Endothelial cell of umbilical vein (primary cell): ENCODE data around the gene TSPAN18. TPM values are rescaled to one million over a fixed set of nuclear protein-coding genes. Genes with fewer than 3 reads are reported as not detected.

Experiments
- BruUV-seq: library from RNA; stranded (reverse); fragments of 400-500 nt; replicated peaks from 2 replicates; lab custom pipeline; 2021; lab: Mats Ljungman, UMichigan
- CTCF ChIA-PET: fragments of 300-600, 350-600 bp; sonication (Branson Sonifier 250); formaldehyde crosslinking; loops from one replicate; lab custom pipeline; 2021; ENCODE audit warnings: antibody characterized with exemption, inconsistent platforms; lab: Charles Lee
- POLR2A ChIA-PET: fragments of 300-600, 350-600 bp; sonication (Branson Sonifier 250); formaldehyde crosslinking; loops from one replicate; lab custom pipeline; 2021; ENCODE audit warnings: antibody characterized with exemption, inconsistent platforms; lab: Charles Lee
- DNase-seq: peaks from one replicate; pipeline ENCODE4 v3.0.0-alpha.2; 2011; ENCODE audit warnings: low read depth, low spot score
- FAIRE-seq: peaks from 2 replicates; lab custom pipeline; 2011; peaks lifted over from hg19 to GRCh38; lab: Jason Lieb, UNC
- H2AFZ ChIP-seq: 2 replicates; pipeline ENCODE4 v1.6.0; 2012; ENCODE audit warnings: low read depth, low read length, control low read depth, inconsistent platforms
- H3K27ac ChIP-seq: 2 replicates; pipeline ENCODE4 v1.5.1; 2011; ENCODE audit warnings: low read depth, mild to moderate bottlenecking, control low read depth, low read length, moderate library complexity; ENCODE audit not compliant: insufficient read depth
- H3K27me3 ChIP-seq, 2 experiments: 2 replicates each; pipeline versions ENCODE4 v1.6.0 to v1.6.1; 2011; ENCODE audit warnings: low read length in 2 of 2, mixed read lengths in 1 of 2; ENCODE audit not compliant: control insufficient read depth in 2 of 2, insufficient read depth in 2 of 2
- H3K36me3 ChIP-seq, 2 experiments: 2 replicates in 1 of 2; 3 replicates in 1 of 2; pipeline ENCODE4 v1.5.1; 2011; ENCODE audit warnings: low read length in 2 of 2, mild to moderate bottlenecking in 1 of 2, moderate library complexity in 1 of 2; ENCODE audit not compliant: control insufficient read depth in 2 of 2, insufficient read depth in 2 of 2; ENCODE audit errors: extremely low read depth in 1 of 2
- H3K4me1 ChIP-seq: 3 replicates; pipeline ENCODE4 v1.5.1; 2011; ENCODE audit warnings: mild to moderate bottlenecking, low read length; ENCODE audit not compliant: control insufficient read depth, insufficient read depth; ENCODE audit errors: extremely low read depth
- H3K4me2 ChIP-seq: 2 replicates; pipeline ENCODE4 v1.6.1; 2011; ENCODE audit warnings: low read length, control low read depth, mixed read lengths; ENCODE audit not compliant: insufficient read depth
- H3K4me3 ChIP-seq, 3 experiments: fragments of 200-600 bp in 1 of 3; sonication (generic), shearing (Covaris generic) in 1 of 3; replicated peaks in 1 of 3; 2 replicates each; pipeline ENCODE4 v1.5.1; 2011 to 2016; ENCODE audit warnings: control low read depth in 3 of 3, low read length in 3 of 3, mild to moderate bottlenecking in 2 of 3, inconsistent platforms in 1 of 3, low read depth in 1 of 3, moderate library complexity in 1 of 3; ENCODE audit not compliant: insufficient read depth in 1 of 3
- H3K79me2 ChIP-seq: 2 replicates; pipeline ENCODE4 v1.6.0; 2012; ENCODE audit warnings: low read length, inconsistent platforms; ENCODE audit not compliant: control insufficient read depth, insufficient read depth
- H3K9ac ChIP-seq: replicated peaks from 2 replicates; pipeline ENCODE3; 2011; ENCODE audit warnings: low read length, control low read depth; ENCODE audit not compliant: insufficient read depth; ENCODE audit errors: extremely low read depth
- H3K9me1 ChIP-seq: replicated peaks from 3 replicates; pipeline ENCODE4 v1.6.0; 2011; ENCODE audit warnings: mild to moderate bottlenecking, low read length; ENCODE audit not compliant: control insufficient read depth, insufficient read depth; ENCODE audit errors: extremely low read depth
- H3K9me3 ChIP-seq: replicated peaks from 2 replicates; pipeline ENCODE4 v1.5.1; 2012; ENCODE audit warnings: low read length, inconsistent platforms; ENCODE audit not compliant: control insufficient read depth, insufficient read depth
- H4K20me1 ChIP-seq: replicated peaks from 2 replicates; pipeline ENCODE3; 2011; ENCODE audit warnings: mild to moderate bottlenecking, low read length; ENCODE audit not compliant: control insufficient read depth, insufficient read depth; ENCODE audit errors: extremely low read depth
- EZH2 ChIP-seq: IDR thresholded peaks from 2 replicates; pipeline ENCODE4 v1.6.1; 2012; ENCODE audit warnings: borderline replicate concordance, low read depth, mild to moderate bottlenecking, moderate library complexity, low read length, inconsistent platforms; ENCODE audit not compliant: severe bottlenecking
- FOS ChIP-seq: IDR thresholded peaks from 2 replicates; pipeline ENCODE4 v1.6.1; 2011; ENCODE audit warnings: mild to moderate bottlenecking, low read length, moderate library complexity, borderline replicate concordance; ENCODE audit not compliant: insufficient read depth
- GATA2 ChIP-seq: IDR thresholded peaks from 2 replicates; pipeline ENCODE4 v1.7.0; 2011; ENCODE audit warnings: low read depth, mild to moderate bottlenecking, moderate library complexity, mixed read lengths, low read length; ENCODE audit not compliant: insufficient read length, insufficient read depth
- JUN ChIP-seq: IDR thresholded peaks from 2 replicates; pipeline ENCODE4 v1.6.1; 2011; ENCODE audit warnings: borderline replicate concordance, low read depth; ENCODE audit not compliant: insufficient read length, insufficient read depth
- MAX ChIP-seq: IDR thresholded peaks from 2 replicates; pipeline ENCODE4 v1.6.1; 2011; ENCODE audit not compliant: insufficient read depth, insufficient read length
- MYC ChIP-seq: IDR thresholded peaks from one replicate; pipeline ENCODE4 v1.6.1; 2011; ENCODE audit warnings: mild to moderate bottlenecking, low read depth, low read length
- POLR2A ChIP-seq: IDR thresholded peaks from 2 replicates; pipeline ENCODE4 v1.6.1; 2012; ENCODE audit warnings: low read depth, mild to moderate bottlenecking, control low read depth, low read length
- POLR2AphosphoS5 ChIP-seq: IDR thresholded peaks from 2 replicates; pipeline ENCODE4 v1.6.1; 2012; ENCODE audit warnings: low read depth, mild to moderate bottlenecking, control low read depth, low read length, moderate library complexity; ENCODE audit not compliant: insufficient read depth
- dilution Hi-C: fragments of 300-500 bp; cut with MboI; formaldehyde crosslinking; loops from one replicate; pipeline ENCODE4 v1.15.0; 2019; ENCODE audit warnings: low sequenced_read_pairs; ENCODE audit not compliant: extremely low pct_ligation_motif_present
- intact Hi-C: fragments of 100-400 bp; cut with micrococcal nuclease; formaldehyde crosslinking; loops from one replicate; pipeline ENCODE4 v1.10.0; 2022
- polyA plus RNA-seq, 4 experiments: library from polyadenylated mRNA; depleted of rRNA in 3 of 4; stranded (reverse) in 3 of 4; unstranded in 1 of 4; fragments of >200 nt; gene quantifications; 2 replicates each; pipeline versions ENCODE4 v1.2.1 to v1.2.3, GENCODE V29; 2011 to 2012; ENCODE audit warnings: missing spikeins in 1 of 4
- total RNA-seq: library from RNA; stranded (reverse); gene quantifications from 2 replicates; pipeline ENCODE4 v1.2.3, GENCODE V29; 2021
- TF ChIP-seq, protein P1 (sequence below), 2 donors: IDR thresholded peaks; 1 replicate in 1 of 2; 2 replicates in 1 of 2; pipeline ENCODE4 v1.5.1; 2011; ENCODE audit warnings: low read length in 2 of 2, mild to moderate bottlenecking in 2 of 2, moderate library complexity in 2 of 2, control low read depth in 1 of 2, inconsistent platforms in 1 of 2, low read depth in 1 of 2; ENCODE audit not compliant: insufficient read depth in 1 of 2; ENCODE audit errors: extremely low read depth in 1 of 2

Gene TSPAN18
- total and polyA plus RNA-seq, 2 donors (not counting 3 experiments of a cell fraction or from before 2014, with no cell fraction given): 32.2 to 118 TPM

DNA sequence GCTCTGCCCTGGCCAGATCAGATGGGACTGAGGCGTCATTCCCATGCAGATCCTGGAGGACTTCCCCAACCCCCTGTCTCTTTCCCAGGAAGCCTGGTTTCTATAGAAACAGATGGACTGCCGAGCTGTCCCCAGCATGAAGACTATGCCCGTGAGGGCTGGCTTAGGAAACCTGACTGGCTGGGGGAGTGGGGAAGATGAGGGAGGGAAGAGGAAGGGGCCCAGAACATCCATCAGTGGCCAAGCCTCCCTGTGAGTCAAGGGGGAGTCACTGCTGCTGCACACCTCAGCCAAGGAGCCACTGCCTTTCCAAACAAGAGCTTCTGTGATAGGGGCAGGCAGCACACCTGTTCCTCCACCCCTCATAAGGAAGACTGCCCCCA lies 218.1 kb downstream of the TSPAN18 start:
- Histone ChIP-seq H3K27me3 (no peaks in the 10 kb centered on the region), H2AFZ (no peak overlapping the region), H3K4me2 (no peak overlapping the region), H3K36me3 (no peaks in the 10 kb centered on the region), H3K4me1 (peaks cover 3% of the 10 kb centered on the region), H4K20me1 (peaks cover 2% of the 10 kb centered on the region), H3K9ac (no peak overlapping the region), H3K79me2 (no peaks in the 10 kb centered on the region), H3K4me3 (no peak overlapping the region), H3K9me3 (no peaks in the 10 kb centered on the region), H3K27ac (no peak overlapping the region), H3K9me1 (no peaks in the 10 kb centered on the region)
- BruUV-seq: no TSS peak
- intact Hi-C loops: no loop called here
- DNase-seq (no peak), FAIRE-seq (no peak)
- CTCF ChIA-PET: interaction anchor here (1.6 to 24.5 kb wide), 5 partner anchors 8 to 157 kb away, joined by 3 to 1618 read pairs (median 19); no protein-coding TSS in a partner anchor
- dilution Hi-C loops: no loop called here
- POLR2A ChIA-PET: interaction anchor here (1.3 kb wide), 1 partner anchor 81 kb away, joined by 4 read pairs; no protein-coding TSS in a partner anchor
- TF ChIP-seq JUN: no peak
- no peak for TF ChIP-seq FOS
- TF ChIP-seq MYC: no peak
- no peak for TF ChIP-seq GATA2
- no peak for TF ChIP-seq POLR2A
- TF ChIP-seq, protein P1, sequence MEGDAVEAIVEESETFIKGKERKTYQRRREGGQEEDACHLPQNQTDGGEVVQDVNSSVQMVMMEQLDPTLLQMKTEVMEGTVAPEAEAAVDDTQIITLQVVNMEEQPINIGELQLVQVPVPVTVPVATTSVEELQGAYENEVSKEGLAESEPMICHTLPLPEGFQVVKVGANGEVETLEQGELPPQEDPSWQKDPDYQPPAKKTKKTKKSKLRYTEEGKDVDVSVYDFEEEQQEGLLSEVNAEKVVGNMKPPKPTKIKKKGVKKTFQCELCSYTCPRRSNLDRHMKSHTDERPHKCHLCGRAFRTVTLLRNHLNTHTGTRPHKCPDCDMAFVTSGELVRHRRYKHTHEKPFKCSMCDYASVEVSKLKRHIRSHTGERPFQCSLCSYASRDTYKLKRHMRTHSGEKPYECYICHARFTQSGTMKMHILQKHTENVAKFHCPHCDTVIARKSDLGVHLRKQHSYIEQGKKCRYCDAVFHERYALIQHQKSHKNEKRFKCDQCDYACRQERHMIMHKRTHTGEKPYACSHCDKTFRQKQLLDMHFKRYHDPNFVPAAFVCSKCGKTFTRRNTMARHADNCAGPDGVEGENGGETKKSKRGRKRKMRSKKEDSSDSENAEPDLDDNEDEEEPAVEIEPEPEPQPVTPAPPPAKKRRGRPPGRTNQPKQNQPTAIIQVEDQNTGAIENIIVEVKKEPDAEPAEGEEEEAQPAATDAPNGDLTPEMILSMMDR (IDR thresholded peaks at IDR 0.05; ENCODE audit: extremely low read depth in 1 of 2, insufficient read depth in 1 of 2, low read depth in 1 of 2, low read length in 2 of 2): no peak
- no peak for TF ChIP-seq MAX
- no peak for TF ChIP-seq EZH2
- no peak for TF ChIP-seq POLR2AphosphoS5
